Measurements from ENCODE around the gene ZGPAT.

Gene ZGPAT

DNA sequence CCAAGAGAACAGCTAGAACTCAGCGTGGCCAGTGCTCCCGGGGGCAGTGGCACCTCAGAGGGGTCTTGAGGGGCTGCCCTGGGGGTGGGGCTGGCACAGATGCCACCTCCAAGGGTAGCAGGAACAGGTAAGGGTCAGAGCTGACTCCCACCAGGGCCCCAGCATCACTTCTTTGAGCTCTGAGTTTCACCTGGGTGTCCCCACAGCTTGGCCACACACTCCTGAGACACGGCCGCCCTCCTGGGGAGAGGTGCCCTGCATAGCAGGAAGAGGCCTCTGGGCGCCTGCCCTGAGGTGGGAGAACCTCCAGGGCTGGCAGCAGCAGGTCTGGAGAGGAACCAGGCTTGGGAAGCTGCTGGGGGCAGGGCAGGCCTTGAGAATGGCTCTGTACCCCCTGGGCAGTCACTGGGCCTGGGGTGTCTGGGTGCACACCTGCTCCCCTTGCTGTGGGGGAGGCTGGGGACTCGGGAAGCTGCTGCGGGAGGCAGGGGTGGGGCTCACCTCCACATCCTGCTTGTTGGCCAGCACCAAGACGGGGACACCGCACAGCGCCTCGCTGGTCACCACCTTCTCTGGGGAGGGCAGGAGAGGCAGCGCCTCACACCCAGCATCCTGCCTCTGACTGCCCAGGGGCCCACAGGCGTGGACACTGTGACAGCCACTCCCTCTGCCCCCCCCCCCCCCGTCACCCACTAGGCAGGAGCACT, 6.4 kb upstream of the ZGPAT start:
- TF ChIP-seq, protein P1, sequence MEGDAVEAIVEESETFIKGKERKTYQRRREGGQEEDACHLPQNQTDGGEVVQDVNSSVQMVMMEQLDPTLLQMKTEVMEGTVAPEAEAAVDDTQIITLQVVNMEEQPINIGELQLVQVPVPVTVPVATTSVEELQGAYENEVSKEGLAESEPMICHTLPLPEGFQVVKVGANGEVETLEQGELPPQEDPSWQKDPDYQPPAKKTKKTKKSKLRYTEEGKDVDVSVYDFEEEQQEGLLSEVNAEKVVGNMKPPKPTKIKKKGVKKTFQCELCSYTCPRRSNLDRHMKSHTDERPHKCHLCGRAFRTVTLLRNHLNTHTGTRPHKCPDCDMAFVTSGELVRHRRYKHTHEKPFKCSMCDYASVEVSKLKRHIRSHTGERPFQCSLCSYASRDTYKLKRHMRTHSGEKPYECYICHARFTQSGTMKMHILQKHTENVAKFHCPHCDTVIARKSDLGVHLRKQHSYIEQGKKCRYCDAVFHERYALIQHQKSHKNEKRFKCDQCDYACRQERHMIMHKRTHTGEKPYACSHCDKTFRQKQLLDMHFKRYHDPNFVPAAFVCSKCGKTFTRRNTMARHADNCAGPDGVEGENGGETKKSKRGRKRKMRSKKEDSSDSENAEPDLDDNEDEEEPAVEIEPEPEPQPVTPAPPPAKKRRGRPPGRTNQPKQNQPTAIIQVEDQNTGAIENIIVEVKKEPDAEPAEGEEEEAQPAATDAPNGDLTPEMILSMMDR (IDR thresholded peaks at IDR 0.05): no peak

DNA sequence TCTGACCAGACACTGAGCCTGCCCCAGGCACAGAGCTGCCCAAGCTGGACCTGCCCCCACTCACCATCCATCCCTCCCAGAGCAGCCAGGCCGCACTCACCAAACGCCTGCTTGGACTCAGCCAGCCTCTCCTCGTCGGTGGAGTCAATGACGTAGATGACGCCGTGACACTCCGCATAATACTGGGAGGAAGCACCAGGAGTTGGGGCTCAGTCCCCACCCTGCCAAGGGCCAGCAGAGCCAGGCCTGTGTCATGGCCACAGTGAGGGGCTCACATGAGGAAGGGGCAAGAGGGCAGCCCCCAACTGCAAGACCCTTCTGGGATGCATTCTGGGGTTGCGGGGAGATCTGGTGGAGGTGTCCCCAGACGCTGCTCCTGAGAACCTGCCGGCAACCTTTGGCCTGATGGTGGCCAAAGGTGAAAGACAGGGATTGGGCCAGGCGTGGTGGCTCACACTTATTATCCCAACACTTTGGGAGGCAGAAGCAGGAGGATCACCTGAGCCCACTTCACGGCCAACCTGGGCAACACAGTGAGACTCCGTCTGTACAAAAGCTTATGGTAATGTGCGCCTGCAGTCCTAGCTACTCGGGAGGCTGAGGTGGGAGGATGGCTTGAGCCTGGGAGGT, 5.7 kb upstream of the ZGPAT start:
- TF ChIP-seq, protein P1 (IDR thresholded peaks at IDR 0.05): no peak

DNA sequence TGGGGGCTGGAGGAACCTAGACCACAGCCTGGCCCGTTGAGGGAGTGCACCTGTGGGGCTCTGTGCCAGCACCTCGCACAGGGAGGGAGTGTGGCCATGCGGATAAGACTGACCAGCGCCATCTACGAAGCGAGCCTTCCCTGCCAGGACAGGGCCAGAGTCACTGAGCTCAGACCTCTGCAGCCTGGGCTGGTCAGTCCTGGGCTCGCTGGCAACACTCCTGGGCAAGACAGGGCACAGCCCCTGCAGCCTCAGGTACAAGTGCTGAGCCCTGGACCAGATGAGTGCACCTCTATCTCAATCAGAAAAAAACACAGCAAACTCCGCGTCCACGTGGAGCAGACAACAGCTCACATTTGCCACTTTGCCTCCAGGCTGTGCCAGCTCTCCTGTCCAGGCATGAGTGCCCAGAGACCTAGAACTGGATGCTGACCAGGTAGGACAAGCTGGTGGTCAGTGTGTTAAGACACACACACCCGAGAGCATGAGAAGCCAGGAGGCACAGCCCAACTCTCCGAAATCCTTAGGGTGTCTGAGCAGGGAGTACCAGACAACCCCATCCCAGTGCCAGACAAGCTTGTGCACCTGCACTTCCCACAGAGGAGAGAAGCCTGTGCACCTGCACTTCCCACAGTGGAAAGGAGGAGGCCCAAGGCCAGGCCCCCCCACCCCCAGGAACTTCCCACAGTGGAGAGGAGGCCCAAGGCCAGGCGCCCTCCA, 4.9 kb upstream of the ZGPAT start:
- TF ChIP-seq, protein P1 (IDR thresholded peaks at IDR 0.05): no peak

DNA sequence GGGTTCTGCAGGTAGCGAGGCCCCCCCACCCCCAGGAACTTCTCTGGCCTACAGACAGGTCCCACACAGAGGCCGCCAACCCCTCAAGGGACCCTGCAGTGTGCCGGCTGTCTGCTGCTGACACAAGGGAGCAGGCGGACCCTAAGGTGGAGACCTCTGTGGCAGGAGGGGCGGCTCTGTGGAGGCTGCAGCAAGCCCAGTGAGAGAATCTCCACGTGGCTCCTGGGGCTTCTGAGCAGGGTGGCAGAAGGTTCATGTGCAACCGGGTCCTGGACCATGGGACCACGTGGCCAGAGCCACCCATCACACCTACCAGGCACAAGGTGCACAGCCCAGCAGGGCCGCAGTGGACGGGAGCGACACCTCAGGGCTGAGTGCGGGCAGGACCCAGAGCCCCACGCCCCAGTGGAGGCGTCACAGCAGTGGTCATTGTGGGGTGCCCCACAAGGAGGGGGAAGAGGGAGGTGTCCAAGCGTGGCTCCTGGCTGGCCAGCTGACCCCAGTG, 4.3 kb upstream of the ZGPAT start:
- TF ChIP-seq, protein P1 (IDR thresholded peaks at IDR 0.05): no peak

DNA sequence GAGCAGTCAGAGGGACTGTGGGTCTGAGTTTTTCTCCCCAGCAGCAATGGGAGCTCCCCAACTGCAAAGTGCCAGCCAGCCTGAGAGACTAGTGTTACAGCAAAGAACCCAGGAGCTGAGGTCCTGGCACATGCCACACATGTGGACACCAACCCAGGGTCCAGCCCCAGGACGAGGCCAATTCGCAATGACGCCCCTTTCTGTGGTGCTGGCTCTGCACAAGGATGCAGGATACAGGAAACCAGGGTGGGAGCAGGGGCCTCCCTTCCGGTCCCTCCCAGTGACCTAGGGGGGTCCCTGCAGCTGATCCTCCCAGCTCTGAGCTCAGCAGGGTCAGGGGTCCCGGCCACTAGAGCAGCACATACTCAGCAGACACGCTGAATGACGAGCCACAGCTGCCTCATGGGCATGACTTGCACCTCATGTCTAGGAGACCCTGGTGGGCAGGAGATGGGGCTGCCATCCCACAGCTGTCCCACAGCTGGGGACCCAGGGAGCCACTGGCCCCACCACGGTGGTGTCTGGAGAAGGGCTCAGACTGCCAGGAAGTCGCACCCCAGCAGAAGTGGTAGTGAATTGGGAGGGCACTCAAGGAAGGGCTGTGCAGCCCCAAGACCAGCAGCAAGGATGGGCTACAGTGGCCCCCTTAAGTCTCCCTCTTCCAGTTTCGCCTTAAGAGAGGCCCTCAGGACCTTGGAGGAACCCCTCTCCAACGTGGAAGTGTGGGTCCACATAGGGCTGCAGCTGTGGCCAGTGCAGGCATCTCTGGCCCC, 3.7 kb upstream of the ZGPAT start:
- TF ChIP-seq, protein P1 (IDR thresholded peaks at IDR 0.05): no peak

DNA sequence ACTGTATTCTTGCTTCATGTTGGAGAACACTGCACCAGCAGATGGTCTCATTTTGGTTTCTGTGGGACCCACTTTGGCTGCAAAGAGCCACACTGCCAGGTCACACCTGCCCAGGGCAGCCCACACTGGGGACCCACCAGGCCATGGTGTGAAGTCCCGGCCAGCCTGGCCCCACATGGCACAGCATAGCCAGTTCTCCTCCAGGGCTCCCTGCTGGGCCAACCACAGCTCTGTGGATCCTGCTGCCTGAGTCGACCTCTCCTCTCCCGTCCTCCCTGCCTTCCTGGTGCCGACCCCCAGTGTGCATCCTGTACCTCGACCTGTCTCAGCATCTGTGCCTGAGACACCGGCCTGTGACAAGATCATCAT, 3.1 kb upstream of the ZGPAT start:
- TF ChIP-seq, protein P1 (IDR thresholded peaks at IDR 0.05): no peak

All from LNCAP (cell line).